Fibroblast of the aortic adventitia (primary cell): ENCODE data around the gene SCIMP. TPM values are rescaled to one million over a fixed set of nuclear protein-coding genes. Genes with fewer than 3 reads are reported as not detected.

Source experiments
- DNase-seq: peaks from one replicate; pipeline ENCODE4 v3.0.0-alpha.2; 2010; ENCODE audit warnings: low read depth
- H3K4me3 ChIP-seq: 2 replicates; pipeline ENCODE4 v1.5.1; 2011; ENCODE audit warnings: low read depth, mild to moderate bottlenecking, control low read depth, low read length, moderate library complexity
- CTCF ChIP-seq: IDR thresholded peaks from 2 replicates; pipeline ENCODE4 v1.5.1; 2011; ENCODE audit warnings: mild to moderate bottlenecking, low read length, control low read depth, inconsistent platforms; ENCODE audit not compliant: insufficient read depth
- total RNA-seq: library from RNA; depleted of rRNA; stranded (reverse); fragments of >200 nt; gene quantifications from 2 replicates; pipeline ENCODE4 v1.2.3, GENCODE V29; 2012; ENCODE audit warnings: low replicate concordance

The SCIMP gene
- total RNA-seq, 1 donor = not detected

GRCh38 chr17:5269241-5269960 lies 34.7 kb upstream of the SCIMP start:
- DNase-seq = no peak
- TF ChIP-seq CTCF = no peak
- H3K4me3 ChIP-seq = no peak overlapping the region

- no peak overlapping the region for H3K4me3 ChIP-seq
- DNase-seq = no peak
- TF ChIP-seq CTCF = no peak
Measured at GRCh38 chr17:5264893-5265292, 30.2 kb upstream of the SCIMP start.

- TF ChIP-seq CTCF = no peak
- DNase-seq = no peak
- H3K4me3 ChIP-seq = no peak overlapping the region
Measured at GRCh38 chr17:5263441-5263840, 28.8 kb upstream of the SCIMP start.

- no peak for DNase-seq
- H3K4me3 ChIP-seq = no peak overlapping the region
- TF ChIP-seq CTCF = no peak
Measured at GRCh38 chr17:5262416-5262991, 27.8 kb upstream of the SCIMP start.

- no peak overlapping the region for H3K4me3 ChIP-seq
- no peak for DNase-seq
- no peak for TF ChIP-seq CTCF
Measured at GRCh38 chr17:5260542-5260941, 25.9 kb upstream of the SCIMP start.

- DNase-seq = no peak
- TF ChIP-seq CTCF = no peak
Measured at GRCh38 chr17:5257124-5257523, 22.5 kb upstream of the SCIMP start.

More at GRCh38 chr17:5257124-5257523, 22.5 kb upstream of the SCIMP start:
- no peak overlapping the region for H3K4me3 ChIP-seq
